Esophagus squamous epithelium (tissue), 4 donors: ENCODE measurements around the gene STXBP6.

Experiments used
- POLR2A ChIP-seq, 4 donors: fragments of 450-650 bp; IDR thresholded peaks; one replicate each; pipeline ENCODE4 v1.6.1; 2017; ENCODE audit warnings: antibody characterized with exemption in 4 of 4, mild to moderate bottlenecking in 4 of 4, moderate library complexity in 3 of 4
- TF ChIP-seq, protein P1 (sequence below), 6 experiments: fragments of 450-650 bp in 4 of 6; fragments of 200-600 bp in 2 of 6; sonication (generic) in 2 of 6; IDR thresholded peaks; one replicate each; pipeline ENCODE4 v1.5.1; 2016 to 2019; ENCODE audit warnings: antibody characterized with exemption in 6 of 6, mild to moderate bottlenecking in 4 of 6, moderate library complexity in 4 of 6

DNA sequence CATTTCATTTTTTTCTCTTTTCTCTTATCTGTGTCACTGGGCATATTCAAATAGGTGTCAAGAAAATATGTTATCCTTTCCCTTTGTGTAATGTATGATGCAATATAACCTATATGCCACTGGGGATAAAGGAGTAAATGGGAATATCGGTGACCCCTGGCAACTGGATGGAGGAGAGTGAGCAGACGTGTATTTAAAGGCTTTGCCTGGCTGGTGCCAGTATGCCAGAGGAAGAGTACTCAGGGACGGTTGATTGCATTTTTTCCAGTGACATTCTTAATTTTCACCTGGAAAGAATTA lies 12.0 kb upstream of the STXBP6 start:
- TF ChIP-seq, protein P1, sequence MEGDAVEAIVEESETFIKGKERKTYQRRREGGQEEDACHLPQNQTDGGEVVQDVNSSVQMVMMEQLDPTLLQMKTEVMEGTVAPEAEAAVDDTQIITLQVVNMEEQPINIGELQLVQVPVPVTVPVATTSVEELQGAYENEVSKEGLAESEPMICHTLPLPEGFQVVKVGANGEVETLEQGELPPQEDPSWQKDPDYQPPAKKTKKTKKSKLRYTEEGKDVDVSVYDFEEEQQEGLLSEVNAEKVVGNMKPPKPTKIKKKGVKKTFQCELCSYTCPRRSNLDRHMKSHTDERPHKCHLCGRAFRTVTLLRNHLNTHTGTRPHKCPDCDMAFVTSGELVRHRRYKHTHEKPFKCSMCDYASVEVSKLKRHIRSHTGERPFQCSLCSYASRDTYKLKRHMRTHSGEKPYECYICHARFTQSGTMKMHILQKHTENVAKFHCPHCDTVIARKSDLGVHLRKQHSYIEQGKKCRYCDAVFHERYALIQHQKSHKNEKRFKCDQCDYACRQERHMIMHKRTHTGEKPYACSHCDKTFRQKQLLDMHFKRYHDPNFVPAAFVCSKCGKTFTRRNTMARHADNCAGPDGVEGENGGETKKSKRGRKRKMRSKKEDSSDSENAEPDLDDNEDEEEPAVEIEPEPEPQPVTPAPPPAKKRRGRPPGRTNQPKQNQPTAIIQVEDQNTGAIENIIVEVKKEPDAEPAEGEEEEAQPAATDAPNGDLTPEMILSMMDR (IDR thresholded peaks at IDR 0.05): no peak
- no peak for TF ChIP-seq POLR2A (IDR thresholded peaks at IDR 0.05)
